ENCODE data around the gene PTPRN2. TPM values are rescaled to one million over a fixed set of nuclear protein-coding genes. Genes with fewer than 3 reads are reported as not detected.

PTPRN2 gene
- total RNA-seq, 4 donors from 2014 or later: 6.6 to 10.7 (median 8.2) TPM

DNA sequence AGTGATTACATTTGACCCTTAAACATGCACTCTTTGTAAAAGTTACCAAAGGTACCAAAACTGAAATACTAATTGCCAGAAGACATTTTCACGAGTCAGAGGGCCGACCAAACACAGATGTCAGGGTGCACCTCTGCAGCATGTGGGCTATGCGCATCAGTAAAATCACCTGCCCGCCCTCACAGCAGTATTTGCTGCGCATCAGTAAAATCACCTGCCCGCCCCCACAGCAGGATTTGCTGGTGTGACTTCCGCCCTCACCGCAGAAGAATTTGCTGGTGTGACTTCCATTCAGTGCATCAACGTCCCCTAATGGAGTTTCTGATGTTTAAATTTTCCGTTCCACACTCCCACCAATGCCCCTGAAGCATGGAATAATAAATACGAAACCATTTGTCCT is 202.9 kb downstream of the PTPRN2 start:
- TF ChIP-seq EP300 (IDR thresholded peaks at IDR 0.05): no peak
- no peak for TF ChIP-seq POLR2A (IDR thresholded peaks at IDR 0.05)
- TF ChIP-seq, protein P1, sequence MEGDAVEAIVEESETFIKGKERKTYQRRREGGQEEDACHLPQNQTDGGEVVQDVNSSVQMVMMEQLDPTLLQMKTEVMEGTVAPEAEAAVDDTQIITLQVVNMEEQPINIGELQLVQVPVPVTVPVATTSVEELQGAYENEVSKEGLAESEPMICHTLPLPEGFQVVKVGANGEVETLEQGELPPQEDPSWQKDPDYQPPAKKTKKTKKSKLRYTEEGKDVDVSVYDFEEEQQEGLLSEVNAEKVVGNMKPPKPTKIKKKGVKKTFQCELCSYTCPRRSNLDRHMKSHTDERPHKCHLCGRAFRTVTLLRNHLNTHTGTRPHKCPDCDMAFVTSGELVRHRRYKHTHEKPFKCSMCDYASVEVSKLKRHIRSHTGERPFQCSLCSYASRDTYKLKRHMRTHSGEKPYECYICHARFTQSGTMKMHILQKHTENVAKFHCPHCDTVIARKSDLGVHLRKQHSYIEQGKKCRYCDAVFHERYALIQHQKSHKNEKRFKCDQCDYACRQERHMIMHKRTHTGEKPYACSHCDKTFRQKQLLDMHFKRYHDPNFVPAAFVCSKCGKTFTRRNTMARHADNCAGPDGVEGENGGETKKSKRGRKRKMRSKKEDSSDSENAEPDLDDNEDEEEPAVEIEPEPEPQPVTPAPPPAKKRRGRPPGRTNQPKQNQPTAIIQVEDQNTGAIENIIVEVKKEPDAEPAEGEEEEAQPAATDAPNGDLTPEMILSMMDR (IDR thresholded peaks at IDR 0.05): no peak
- DNase-seq (ENCODE audit: low spot score in 2 of 2): no peak
- Histone ChIP-seq H3K4me3 (no peak overlapping the region), H3K27me3 (no peaks in the 10 kb centered on the region), H3K4me1 (no peaks in the 10 kb centered on the region), H3K27ac (no peak overlapping the region), H3K36me3 (no peaks in the 10 kb centered on the region), H3K9me3 (peaks cover 0 to 7% (median 0%) of the 10 kb centered on the region in 4 donors)
- WGBS, 2 donors: 50 to 62% methylated on average over 11 of the region's 11 CpGs

DNA sequence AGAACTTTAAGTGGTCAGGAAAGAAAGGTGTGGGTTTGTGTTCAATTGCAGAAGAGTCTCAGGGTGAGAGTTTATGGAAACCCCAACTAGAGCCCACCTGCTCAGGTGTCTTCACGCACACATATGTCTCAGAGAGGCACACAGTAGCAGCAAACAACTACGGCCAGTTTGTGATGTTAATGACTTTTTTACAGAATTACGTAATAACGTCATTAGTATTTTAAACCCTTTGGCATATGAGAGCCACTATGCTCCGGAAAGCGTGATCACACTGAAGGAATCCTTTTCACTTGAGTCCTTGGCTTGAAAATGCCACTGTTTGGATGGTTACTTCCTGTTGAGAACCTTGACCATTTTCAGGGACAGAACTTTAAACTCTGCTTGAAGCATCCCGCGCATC is 204.0 kb downstream of the PTPRN2 start:
- H3K9me3 ChIP-seq: peaks cover 0 to 7% (median 0%) of the 10 kb centered on the region in 4 donors
- DNase-seq (ENCODE audit: low spot score in 2 of 2): no peak
- WGBS, 2 donors: 79 to 86% methylated on average over 8 of the region's 8 CpGs
- H3K36me3 ChIP-seq: no peaks in the 10 kb centered on the region
- no peak overlapping the region for H3K4me3 ChIP-seq
- H3K27ac ChIP-seq: no peak overlapping the region
- TF ChIP-seq EP300 (IDR thresholded peaks at IDR 0.05) (no peak), POLR2A (IDR thresholded peaks at IDR 0.05) (no peak)
- TF ChIP-seq, protein P1 (IDR thresholded peaks at IDR 0.05): no peak
- no peaks in the 10 kb centered on the region for H3K4me1 ChIP-seq
- no peaks in the 10 kb centered on the region for H3K27me3 ChIP-seq

DNA sequence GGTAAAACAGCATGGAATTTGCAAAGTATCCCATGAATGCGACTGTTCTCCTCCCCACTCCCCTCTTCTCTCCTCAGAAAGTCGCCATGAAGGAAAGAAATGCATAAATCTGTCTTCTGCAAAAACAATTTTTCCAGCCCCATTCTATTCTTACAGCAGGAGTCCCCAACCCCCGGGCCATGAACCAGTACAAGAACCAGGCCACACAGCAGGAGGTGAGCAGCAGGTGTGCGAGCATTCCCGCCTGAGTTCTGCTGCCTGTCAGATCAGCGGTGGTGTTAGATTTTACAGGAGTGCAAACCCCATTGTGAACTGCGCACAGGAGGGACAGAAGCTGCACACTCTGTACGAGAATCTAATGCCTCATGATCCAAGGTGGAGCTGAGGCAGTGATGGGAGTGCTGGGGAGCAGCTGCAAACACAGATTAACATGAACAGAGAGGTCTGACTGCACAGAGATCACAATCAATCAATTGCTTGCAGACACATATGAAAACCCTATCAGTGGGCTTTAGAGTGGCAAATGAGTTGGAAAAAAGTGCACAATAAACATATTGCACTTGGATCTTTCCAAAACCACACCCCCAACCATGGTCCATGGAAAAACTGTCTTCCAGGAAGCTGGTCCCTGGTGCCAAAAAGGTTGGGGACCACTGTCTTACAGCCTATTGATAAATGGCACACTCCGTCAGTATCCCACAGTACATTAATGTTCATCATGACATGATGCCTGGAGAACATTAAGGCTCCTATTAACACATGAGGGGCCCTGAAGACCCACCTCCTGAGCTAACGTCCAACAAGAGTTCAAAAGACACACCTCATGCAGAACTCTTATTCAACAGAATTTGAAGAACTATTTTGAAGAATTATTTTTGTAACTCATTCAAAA is 205.0 kb downstream of the PTPRN2 start:
- TF ChIP-seq, protein P1 (IDR thresholded peaks at IDR 0.05): no peak
- no peak for TF ChIP-seq POLR2A (IDR thresholded peaks at IDR 0.05)
- no peak for TF ChIP-seq EP300 (IDR thresholded peaks at IDR 0.05)
- Histone ChIP-seq H3K4me1 (no peaks in the 10 kb centered on the region), H3K27ac (no peak overlapping the region), H3K36me3 (no peaks in the 10 kb centered on the region), H3K4me3 (no peak overlapping the region), H3K27me3 (no peaks in the 10 kb centered on the region), H3K9me3 (peaks cover 0 to 7% (median 0%) of the 10 kb centered on the region in 4 donors)
- 48 to 52% methylated on average over 10 of the region's 10 CpGs for WGBS, 2 donors
- no peak for DNase-seq (ENCODE audit: low spot score in 2 of 2)

DNA sequence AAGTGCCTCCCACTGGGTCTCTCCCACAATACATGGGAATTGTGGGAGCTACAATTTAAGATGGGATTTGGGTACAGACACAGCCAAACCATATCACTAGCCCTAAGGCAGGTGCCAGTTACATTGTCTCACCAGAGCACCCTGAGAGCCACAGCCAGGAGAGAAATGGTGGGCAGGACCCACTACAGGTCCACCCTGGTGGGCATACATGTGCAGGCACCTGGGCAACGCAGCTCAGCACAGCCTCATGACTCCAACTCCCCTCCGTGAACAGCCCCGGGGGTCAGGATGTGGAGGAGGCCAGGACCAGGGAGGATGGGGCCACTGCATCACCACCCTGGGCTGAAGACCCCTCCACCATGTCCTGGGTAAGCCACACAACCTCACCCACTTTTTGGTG is 205.7 kb downstream of the PTPRN2 start:
- no peak overlapping the region for H3K4me3 ChIP-seq
- 77 to 89% methylated on average over 3 of the region's 3 CpGs for WGBS, 2 donors
- no peaks in the 10 kb centered on the region for H3K27me3 ChIP-seq
- TF ChIP-seq POLR2A (IDR thresholded peaks at IDR 0.05): no peak
- TF ChIP-seq, protein P1 (IDR thresholded peaks at IDR 0.05): no peak
- TF ChIP-seq EP300 (IDR thresholded peaks at IDR 0.05): no peak
- H3K4me1 ChIP-seq: no peaks in the 10 kb centered on the region
- no peak for DNase-seq (ENCODE audit: low spot score in 2 of 2)
- no peak overlapping the region for H3K27ac ChIP-seq
- no peaks in the 10 kb centered on the region for H3K36me3 ChIP-seq
- H3K9me3 ChIP-seq: peaks cover 0 to 7% (median 0%) of the 10 kb centered on the region in 4 donors

DNA sequence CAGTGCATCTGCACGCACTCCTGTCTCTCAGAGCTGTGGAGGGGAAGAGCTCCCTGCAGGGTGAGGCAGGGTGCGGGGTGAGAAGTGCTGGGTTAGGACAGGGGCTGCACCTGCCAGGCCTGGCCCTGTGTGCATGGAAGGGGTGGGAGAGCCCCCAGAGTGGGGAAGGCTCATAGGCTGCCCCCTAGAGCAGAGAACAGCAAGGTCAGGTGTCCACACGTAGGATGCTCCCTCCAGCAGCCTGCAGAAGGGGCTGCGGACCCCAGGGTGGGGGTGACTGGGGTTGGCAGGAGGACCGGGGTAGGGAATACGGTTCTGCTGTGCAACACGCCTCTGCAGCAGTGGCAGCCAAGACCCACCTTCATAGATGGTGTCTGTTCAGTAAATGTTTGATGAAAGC is 208.6 kb downstream of the PTPRN2 start:
- H3K4me1 ChIP-seq: no peaks in the 10 kb centered on the region
- no peaks in the 10 kb centered on the region for H3K36me3 ChIP-seq
- peaks cover 0 to 21% (median 0%) of the 10 kb centered on the region in 4 donors for H3K9me3 ChIP-seq
- TF ChIP-seq EP300 (IDR thresholded peaks at IDR 0.05): no peak
- TF ChIP-seq, protein P1 (IDR thresholded peaks at IDR 0.05): no peak
- TF ChIP-seq POLR2A (IDR thresholded peaks at IDR 0.05): no peak
- no peak overlapping the region for H3K27ac ChIP-seq
- H3K27me3 ChIP-seq: no peaks in the 10 kb centered on the region
- no peak for DNase-seq (ENCODE audit: low spot score in 2 of 2)
- no peak overlapping the region for H3K4me3 ChIP-seq
- 81 to 91% methylated on average over 7 of the region's 7 CpGs for WGBS, 2 donors
